Duodenal mucosa (tissue), 2 donors: ENCODE measurements around the gene ATOSA.

ENCODE experiments used
- H3K27ac ChIP-seq: one replicate; pipeline ENCODE4 v1.7.0; 2013; ENCODE audit warnings: low read depth, low read length
- H3K27me3 ChIP-seq, 2 donors: one replicate each; pipeline ENCODE4 v1.7.0; 2013; ENCODE audit warnings: low read length in 2 of 2, control low read depth in 1 of 2; ENCODE audit not compliant: insufficient read depth in 2 of 2, control insufficient read depth in 1 of 2
- H3K36me3 ChIP-seq, 2 donors: one replicate each; pipeline ENCODE4 v1.7.0; 2013; ENCODE audit warnings: low read length in 2 of 2, control low read depth in 1 of 2; ENCODE audit not compliant: insufficient read depth in 2 of 2, control insufficient read depth in 1 of 2
- H3K4me1 ChIP-seq, 2 donors: one replicate each; pipeline ENCODE4 v1.7.0; 2013; ENCODE audit warnings: low read length in 2 of 2, control low read depth in 1 of 2; ENCODE audit not compliant: insufficient read depth in 2 of 2, control insufficient read depth in 1 of 2
- H3K4me3 ChIP-seq, 2 donors: one replicate each; pipeline ENCODE4 v1.7.0; 2013; ENCODE audit warnings: low read length in 2 of 2, low read depth in 1 of 2
- H3K9ac ChIP-seq, 2 donors: one replicate each; pipeline ENCODE4 v1.7.0; 2013; ENCODE audit warnings: low read length in 2 of 2, low read depth in 1 of 2
- H3K9me3 ChIP-seq, 2 donors: one replicate each; pipeline ENCODE4 v1.7.0; 2013; ENCODE audit warnings: low read length in 2 of 2, control low read depth in 1 of 2; ENCODE audit not compliant: control insufficient read depth in 1 of 2

The ATOSA gene

GRCh38 chr15:52657338-52657737 lies 21.9 kb downstream of the ATOSA start:
- Histone ChIP-seq H3K4me1 (peaks cover 0 to 4% of the 10 kb centered on the region in 2 donors), H3K27ac (no peak overlapping the region), H3K9ac (no peak overlapping the region), H3K9me3 (no peaks in the 10 kb centered on the region), H3K36me3 (peaks cover 14 to 34% of the 10 kb centered on the region in 2 donors), H3K27me3 (no peaks in the 10 kb centered on the region), H3K4me3 (no peak overlapping the region)

DNA sequence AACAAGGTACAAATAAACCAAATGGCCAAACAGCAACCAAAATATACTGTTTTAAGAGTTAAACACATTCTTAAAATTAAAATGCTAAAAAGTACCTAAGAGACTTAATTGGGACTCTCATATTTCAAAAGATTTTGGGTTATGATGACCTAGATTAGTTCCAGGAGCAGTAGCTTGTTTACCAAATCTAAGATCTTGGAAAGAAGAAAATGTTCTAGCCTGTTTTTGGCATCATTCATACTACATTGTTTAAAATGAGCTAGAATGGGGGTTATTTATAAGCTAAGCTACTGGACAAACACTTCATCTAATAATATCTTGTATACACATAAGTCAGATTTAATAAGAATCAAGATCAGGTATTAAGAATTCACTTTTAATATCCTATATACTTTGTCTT lies 22.8 kb downstream of the ATOSA start:
- Histone ChIP-seq H3K36me3 (peaks cover 14 to 34% of the 10 kb centered on the region in 2 donors), H3K27ac (no peak overlapping the region), H3K9ac (no peak overlapping the region)

DNA sequence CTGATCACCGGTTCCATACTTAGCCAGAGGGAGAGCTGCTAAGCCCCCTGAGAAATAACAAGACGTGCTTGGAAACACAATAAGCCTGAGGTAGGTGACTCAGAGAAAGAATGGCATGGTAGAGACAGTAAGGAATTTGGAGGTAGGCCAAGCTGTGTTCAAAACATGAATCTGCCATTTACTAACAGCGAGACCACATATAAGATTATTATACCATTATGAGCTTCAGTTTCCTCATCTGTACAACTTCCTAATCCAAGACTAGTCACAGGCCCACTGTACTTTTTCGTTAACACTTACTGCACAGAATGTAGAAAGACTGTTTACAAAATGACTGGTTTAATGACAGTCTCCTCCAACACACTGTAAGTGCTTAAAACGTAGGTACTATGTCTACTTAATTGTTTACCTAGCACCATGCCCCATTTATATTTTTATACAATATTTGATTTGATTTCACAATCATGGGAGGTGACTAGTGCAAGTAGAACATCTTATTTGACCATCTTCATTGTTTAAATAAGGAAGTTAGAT lies 25.7 kb downstream of the ATOSA start:
- peaks cover 14 to 24% of the 10 kb centered on the region in 2 donors for H3K36me3 ChIP-seq
- no peak overlapping the region for H3K27ac ChIP-seq
- no peaks in the 10 kb centered on the region for H3K27me3 ChIP-seq
- no peaks in the 10 kb centered on the region for H3K9me3 ChIP-seq
- H3K4me1 ChIP-seq = peaks cover 0 to 8% of the 10 kb centered on the region in 2 donors
- H3K4me3 ChIP-seq = no peak overlapping the region
- H3K9ac ChIP-seq = no peak overlapping the region

More for the DNA sequence above, 22.8 kb downstream of the ATOSA start:
- H3K4me3 ChIP-seq = no peak overlapping the region
- no peaks in the 10 kb centered on the region for H3K27me3 ChIP-seq
- H3K4me1 ChIP-seq = peaks cover 0 to 8% of the 10 kb centered on the region in 2 donors
- no peaks in the 10 kb centered on the region for H3K9me3 ChIP-seq

DNA sequence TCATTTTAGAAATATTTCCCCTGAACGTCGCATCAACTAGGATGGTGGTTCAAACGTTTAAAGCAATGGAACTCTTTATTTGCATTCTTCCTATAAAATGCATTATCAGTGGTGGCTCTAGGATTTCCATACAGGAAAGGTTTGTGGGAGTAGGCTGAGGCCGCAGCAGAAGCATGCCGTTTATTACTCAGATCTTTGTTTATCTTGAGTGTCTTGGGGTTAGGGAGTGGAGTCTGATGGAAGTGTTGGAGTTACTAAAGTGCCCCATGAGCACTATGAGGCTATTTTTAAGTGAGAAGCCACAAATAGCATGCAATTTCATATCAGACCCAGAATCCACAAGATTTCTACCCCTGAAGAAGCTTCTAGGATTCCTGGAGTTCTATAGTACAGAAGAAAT lies 26.2 kb downstream of the ATOSA start:
- Histone ChIP-seq H3K36me3 (peaks cover 14 to 22% of the 10 kb centered on the region in 2 donors), H3K4me1 (peaks cover 0 to 8% of the 10 kb centered on the region in 2 donors), H3K27me3 (no peaks in the 10 kb centered on the region), H3K9me3 (no peaks in the 10 kb centered on the region), H3K9ac (no peak overlapping the region), H3K4me3 (no peak overlapping the region), H3K27ac (no peak overlapping the region)

DNA sequence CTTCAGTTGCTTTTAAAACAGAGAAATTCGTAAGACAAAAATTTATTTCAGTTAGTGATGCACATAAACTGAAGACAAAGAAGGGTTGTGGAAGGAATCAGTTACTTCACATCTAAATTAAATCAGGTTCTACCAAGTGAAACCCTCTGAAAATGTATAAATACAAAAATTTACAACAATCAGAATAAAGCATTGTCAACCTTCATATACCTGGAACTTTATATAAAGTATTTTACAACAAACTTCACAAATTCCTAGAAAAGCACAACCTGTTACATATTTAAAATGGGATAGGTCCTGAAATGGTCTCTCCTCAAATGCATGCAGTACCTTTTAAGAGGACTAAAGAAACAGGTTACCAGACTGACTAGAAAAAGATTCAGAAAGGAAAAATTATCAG lies 26.9 kb downstream of the ATOSA start:
- Histone ChIP-seq H3K36me3 (peaks cover 13 to 17% of the 10 kb centered on the region in 2 donors), H3K9me3 (no peaks in the 10 kb centered on the region), H3K27me3 (no peaks in the 10 kb centered on the region), H3K4me3 (no peak overlapping the region), H3K4me1 (peaks cover 0 to 8% of the 10 kb centered on the region in 2 donors), H3K9ac (no peak overlapping the region), H3K27ac (no peak overlapping the region)

DNA sequence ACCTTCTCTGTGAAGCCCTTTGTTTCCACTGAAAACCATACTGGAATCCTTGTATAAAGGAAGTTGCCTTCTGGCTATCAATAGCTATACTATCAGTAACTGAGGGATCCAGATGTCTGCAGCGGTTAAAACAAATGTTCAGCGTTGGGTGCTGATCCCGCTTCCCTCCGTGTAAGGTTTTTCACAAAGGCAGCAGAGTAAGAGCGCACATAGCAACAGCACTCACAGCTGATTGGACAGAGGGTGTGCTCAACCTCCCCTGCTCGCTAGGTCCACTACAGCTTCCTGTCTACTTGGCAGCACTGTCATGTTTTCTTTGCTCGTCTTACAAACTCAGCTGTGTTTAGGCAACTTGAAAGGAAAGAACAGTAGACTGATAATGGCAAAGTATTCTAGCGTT lies 27.3 kb downstream of the ATOSA start:
- Histone ChIP-seq H3K36me3 (peaks cover 10 to 14% of the 10 kb centered on the region in 2 donors), H3K27ac (no peak overlapping the region), H3K9me3 (no peaks in the 10 kb centered on the region), H3K4me3 (peak overlapping the region in 1 of 2 donors; percentile 21), H3K9ac (no peak overlapping the region), H3K4me1 (peaks cover 0 to 8% of the 10 kb centered on the region in 2 donors), H3K27me3 (no peaks in the 10 kb centered on the region)

- Histone ChIP-seq H3K27me3 (no peaks in the 10 kb centered on the region), H3K4me1 (peaks cover 0 to 8% of the 10 kb centered on the region in 2 donors), H3K9me3 (no peaks in the 10 kb centered on the region), H3K9ac (no peak overlapping the region), H3K36me3 (peaks cover 18% of the 10 kb centered on the region in 2 donors), H3K4me3 (no peak overlapping the region), H3K27ac (no peak overlapping the region)
Measured at GRCh38 chr15:52651114-52651513, 28.1 kb downstream of the ATOSA start.

DNA sequence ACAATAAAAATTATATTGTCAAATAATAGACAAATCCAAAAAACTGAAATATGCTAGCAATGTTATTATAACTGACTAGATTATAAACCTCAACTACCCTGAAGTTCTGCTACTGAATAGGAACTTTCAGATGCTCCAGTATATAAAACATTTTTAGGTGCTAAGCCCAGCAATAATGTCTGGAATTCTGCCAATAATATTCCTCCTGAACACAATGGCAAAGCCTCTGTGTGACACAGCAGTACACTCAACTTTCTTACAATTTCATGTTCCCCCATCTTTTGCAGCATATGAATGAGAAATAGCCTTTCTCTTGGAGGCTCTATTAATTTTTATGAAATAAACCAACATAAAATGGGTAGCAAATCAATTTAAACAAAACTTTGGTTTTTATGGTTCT lies 29.5 kb downstream of the ATOSA start:
- Histone ChIP-seq H3K9me3 (no peaks in the 10 kb centered on the region), H3K9ac (no peak overlapping the region), H3K36me3 (peaks cover 17 to 18% of the 10 kb centered on the region in 2 donors), H3K27me3 (no peaks in the 10 kb centered on the region), H3K4me1 (peaks cover 0 to 8% of the 10 kb centered on the region in 2 donors), H3K4me3 (no peak overlapping the region), H3K27ac (no peak overlapping the region)

DNA sequence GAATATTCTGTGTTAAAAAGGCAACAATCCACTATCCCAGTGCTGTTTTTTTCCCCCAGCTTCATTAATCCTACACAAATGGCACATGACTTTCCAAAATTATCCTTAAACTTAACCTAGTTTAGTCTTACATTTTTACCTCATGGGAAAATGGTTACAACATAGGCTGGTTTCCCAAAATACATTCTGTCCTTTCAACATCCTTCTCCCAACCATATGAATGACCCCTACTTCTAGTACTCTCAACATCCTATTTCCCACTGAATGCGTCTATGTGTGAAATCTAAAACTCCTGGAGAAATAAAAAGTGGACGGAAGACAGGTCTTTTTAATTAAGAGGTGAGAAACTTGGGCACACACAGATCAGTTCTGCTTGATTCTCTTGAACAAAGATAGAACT lies 33.3 kb downstream of the ATOSA start:
- no peaks in the 10 kb centered on the region for H3K27me3 ChIP-seq
- no peaks in the 10 kb centered on the region for H3K9me3 ChIP-seq
- peaks cover 14% of the 10 kb centered on the region in 2 donors for H3K36me3 ChIP-seq
- H3K4me1 ChIP-seq = no peaks in the 10 kb centered on the region
- H3K9ac ChIP-seq = no peak overlapping the region
- no peak overlapping the region for H3K27ac ChIP-seq
- H3K4me3 ChIP-seq = no peak overlapping the region

DNA sequence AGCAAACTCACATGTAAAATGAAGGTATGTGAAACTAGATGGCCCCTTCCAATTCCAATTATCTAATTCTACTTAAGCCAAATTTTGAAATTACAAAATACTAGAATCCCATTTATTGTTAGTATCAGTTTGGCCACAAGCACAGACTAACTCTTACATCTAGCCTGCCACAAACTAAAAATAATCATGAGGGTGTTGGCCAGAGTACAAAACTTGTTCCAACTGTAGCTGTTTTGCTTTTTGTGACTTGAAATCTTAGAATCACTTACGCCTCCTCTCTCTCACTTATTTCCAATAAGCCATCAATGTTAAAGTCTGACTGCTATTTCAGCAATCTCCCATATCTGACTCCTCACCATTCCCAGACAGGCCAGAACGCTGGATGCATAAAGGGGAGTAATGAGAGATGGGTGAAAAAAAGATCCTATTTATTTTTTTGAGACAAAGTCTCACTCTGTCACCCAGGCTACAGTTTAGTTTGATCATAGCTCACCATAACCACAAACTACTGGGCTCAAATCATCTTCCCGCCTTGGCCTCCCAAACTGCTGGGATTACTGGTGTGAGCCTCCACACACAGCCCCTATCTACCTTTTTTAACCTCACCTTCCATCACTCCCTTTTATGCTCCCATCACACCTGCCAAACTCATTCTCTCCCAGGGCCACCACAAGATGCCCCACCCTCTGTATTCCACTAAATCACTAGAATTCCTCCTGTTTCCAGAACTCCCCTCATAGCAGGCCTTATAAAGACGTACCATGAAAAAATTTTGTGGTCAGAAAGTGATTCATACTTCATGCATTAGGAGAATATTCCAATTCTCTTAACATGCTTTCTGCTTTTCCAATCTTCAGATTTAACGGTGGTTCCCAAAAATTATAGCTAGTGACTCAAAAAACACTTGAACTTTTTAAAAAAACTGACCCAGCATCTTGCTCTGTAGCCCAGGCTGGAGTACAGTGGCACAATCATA lies 36.5 kb downstream of the ATOSA start:
- H3K9ac ChIP-seq = no peak overlapping the region
- peaks cover 14 to 19% of the 10 kb centered on the region in 2 donors for H3K36me3 ChIP-seq
- H3K27ac ChIP-seq = no peak overlapping the region
- no peaks in the 10 kb centered on the region for H3K27me3 ChIP-seq
- no peaks in the 10 kb centered on the region for H3K4me1 ChIP-seq
- H3K9me3 ChIP-seq = no peaks in the 10 kb centered on the region
- no peak overlapping the region for H3K4me3 ChIP-seq
